Psoas muscle (tissue), 8 donors: ENCODE measurements around the gene ACOXL. TPM values are rescaled to one million over a fixed set of nuclear protein-coding genes. Genes with fewer than 3 reads are reported as not detected.

ENCODE experiments used
- ATAC-seq, 4 donors: fragments of 200-7000 bp; cut with Tn5 transposase; one replicate each; pipeline ENCODE4 v1.9.1; 2020; ENCODE audit warnings: moderate library complexity in 3 of 4, mild to moderate bottlenecking in 2 of 4
- DNase-seq, 2 donors: peaks; one replicate each; pipeline ENCODE4 v3.0.0-alpha.2; 2020
- H3K27ac ChIP-seq: fragments of 200-600 bp; one replicate; pipeline ENCODE4 v1.8.0; 2022
- H3K27me3 ChIP-seq, 3 donors: fragments of 200-600 bp in 1 of 3; one replicate each; pipeline versions ENCODE4 v1.6.1 to v1.8.0; 2013 to 2022; ENCODE audit warnings: low read length in 2 of 3, mild to moderate bottlenecking in 2 of 3, moderate library complexity in 1 of 3; ENCODE audit not compliant: insufficient read depth in 3 of 3
- H3K36me3 ChIP-seq, 2 donors: fragments of 200-600 bp in 1 of 2; one replicate each; pipeline versions ENCODE4 v1.6.1 to v1.8.0; 2013 to 2022; ENCODE audit warnings: low read depth in 1 of 2, mild to moderate bottlenecking in 1 of 2, moderate library complexity in 1 of 2; ENCODE audit not compliant: insufficient read depth in 1 of 2
- H3K4me1 ChIP-seq: fragments of 200-600 bp; one replicate; pipeline ENCODE4 v1.8.0; 2022
- H3K4me3 ChIP-seq: fragments of 200-600 bp; one replicate; pipeline ENCODE4 v1.8.0; 2022; ENCODE audit warnings: mild to moderate bottlenecking
- H3K9me3 ChIP-seq: fragments of 200-600 bp; one replicate; pipeline ENCODE4 v1.8.0; 2022
- WGBS, 3 donors: extraction: QIAGEN DNeasy Blood & Tissue Kit; methylation state at CpG; one replicate each; pipeline versions ENCODE4 v1.1.6 to v1.1.7; 2013; 5-methylcytosine and 5-hydroxymethylcytosine counted together
- intact Hi-C, 2 donors: fragments of 100-400 bp; cut with DNase I; formaldehyde crosslinking; loops; one replicate each; pipeline versions ENCODE4 v1.11.0 to v1.14.2; 2022
- polyA plus RNA-seq, 3 donors: library from polyadenylated mRNA; stranded (reverse); fragments of 200-250 nt; gene quantifications; one replicate each; pipeline ENCODE4 v1.2.3, GENCODE V29; 2013
- total RNA-seq, 4 donors: library from RNA; stranded (reverse); fragmentation: NEBNext Ultra II Directional in 2 of 4; extraction: Animal tissue kit (Norgen Biotek cat#: 25700) in 2 of 4; gene quantifications; one replicate each; pipeline versions ENCODE4 v1.2.1 to v1.2.4, GENCODE V29; 2021 to 2023
- TF ChIP-seq, protein P1 (sequence below): fragments of 200-600 bp; IDR thresholded peaks from one replicate; pipeline ENCODE4 v1.8.0; 2022; ENCODE audit warnings: antibody characterized with exemption
- donor health status: healthy with polysubstance abuse.
- donor health status: DM: no; HTN: no; CAD: no; lungs with moderate emphysema.
- donor health status: Bipolar disorder and iron deficiency.
- donor health status: healthy.
- donor health status: DM: yes; HTN: yes; CAD: no.
- donor health status: DM: no; HTN: no; CAD: no.
- donor health status: DM: no; HTN: no; CAD: no.
- donor health status: DM: yes; HTN: yes; CAD: no.

Gene ACOXL
- total and polyA plus RNA-seq, 7 donors: 0.01 TPM; not detected in 6

DNA sequence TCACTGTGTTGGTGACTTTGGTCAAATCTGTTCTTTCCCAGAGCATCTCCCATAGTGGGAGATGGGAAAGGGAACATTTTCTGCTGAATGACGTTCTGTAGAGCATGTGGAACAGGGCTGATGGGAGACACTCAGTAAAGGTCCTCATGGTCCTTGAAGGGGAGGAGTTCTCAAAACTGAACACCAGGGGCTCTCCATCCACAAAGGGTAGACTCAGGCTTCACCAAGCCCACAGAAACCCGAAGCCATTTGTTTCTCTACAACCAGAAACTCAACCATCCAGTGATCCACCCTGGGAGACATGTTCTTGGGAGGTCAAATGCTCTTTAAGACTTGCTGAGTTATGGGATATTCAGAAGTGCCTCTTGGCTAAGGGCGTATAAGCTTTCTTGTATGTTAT is 131.8 kb downstream of the ACOXL start:
- DNase-seq (no peak), ATAC-seq (no peak)
- Histone ChIP-seq H3K4me3 (no peak overlapping the region), H3K9me3 (no peaks in the 10 kb centered on the region), H3K4me1 (no peaks in the 10 kb centered on the region), H3K27ac (no peak overlapping the region), H3K36me3 (no peaks in the 10 kb centered on the region), H3K27me3 (peaks cover 0 to 17% (median 0%) of the 10 kb centered on the region in 3 donors)
- WGBS, 3 donors: 87 to 92% (median 91%) methylated on average over 3 of the region's 3 CpGs
- TF ChIP-seq, protein P1, sequence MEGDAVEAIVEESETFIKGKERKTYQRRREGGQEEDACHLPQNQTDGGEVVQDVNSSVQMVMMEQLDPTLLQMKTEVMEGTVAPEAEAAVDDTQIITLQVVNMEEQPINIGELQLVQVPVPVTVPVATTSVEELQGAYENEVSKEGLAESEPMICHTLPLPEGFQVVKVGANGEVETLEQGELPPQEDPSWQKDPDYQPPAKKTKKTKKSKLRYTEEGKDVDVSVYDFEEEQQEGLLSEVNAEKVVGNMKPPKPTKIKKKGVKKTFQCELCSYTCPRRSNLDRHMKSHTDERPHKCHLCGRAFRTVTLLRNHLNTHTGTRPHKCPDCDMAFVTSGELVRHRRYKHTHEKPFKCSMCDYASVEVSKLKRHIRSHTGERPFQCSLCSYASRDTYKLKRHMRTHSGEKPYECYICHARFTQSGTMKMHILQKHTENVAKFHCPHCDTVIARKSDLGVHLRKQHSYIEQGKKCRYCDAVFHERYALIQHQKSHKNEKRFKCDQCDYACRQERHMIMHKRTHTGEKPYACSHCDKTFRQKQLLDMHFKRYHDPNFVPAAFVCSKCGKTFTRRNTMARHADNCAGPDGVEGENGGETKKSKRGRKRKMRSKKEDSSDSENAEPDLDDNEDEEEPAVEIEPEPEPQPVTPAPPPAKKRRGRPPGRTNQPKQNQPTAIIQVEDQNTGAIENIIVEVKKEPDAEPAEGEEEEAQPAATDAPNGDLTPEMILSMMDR: no peak
- intact Hi-C loops: no loop called here

DNA sequence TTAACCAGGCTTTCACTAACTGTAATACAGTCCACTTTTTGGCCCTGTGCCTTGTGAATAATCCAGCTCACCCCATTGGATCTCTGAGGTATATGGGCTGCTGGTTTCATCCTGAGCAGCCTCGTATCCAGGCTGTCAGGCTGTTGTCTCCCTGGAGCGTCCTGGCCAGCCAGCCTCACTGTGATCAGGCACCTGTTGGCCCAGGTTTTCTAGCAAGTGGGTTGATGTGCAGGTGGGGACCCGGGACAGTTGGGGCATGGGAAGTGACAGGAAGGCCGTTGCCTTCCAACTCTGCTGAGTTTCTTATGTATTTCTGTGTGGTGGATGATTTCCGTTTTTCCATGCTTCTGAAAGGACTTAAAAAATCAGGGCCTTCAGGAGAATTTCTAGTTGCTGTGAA is 132.4 kb downstream of the ACOXL start:
- DNase-seq (no peak), ATAC-seq (no peak)
- Histone ChIP-seq H3K4me1 (no peaks in the 10 kb centered on the region), H3K9me3 (no peaks in the 10 kb centered on the region), H3K27ac (no peak overlapping the region), H3K36me3 (no peaks in the 10 kb centered on the region), H3K27me3 (peaks cover 0 to 11% (median 0%) of the 10 kb centered on the region in 3 donors), H3K4me3 (no peak overlapping the region)
- 83 to 88% (median 88%) methylated on average over 5 of the region's 5 CpGs for WGBS, 3 donors
- intact Hi-C loops: no loop called here
- TF ChIP-seq, protein P1: no peak

DNA sequence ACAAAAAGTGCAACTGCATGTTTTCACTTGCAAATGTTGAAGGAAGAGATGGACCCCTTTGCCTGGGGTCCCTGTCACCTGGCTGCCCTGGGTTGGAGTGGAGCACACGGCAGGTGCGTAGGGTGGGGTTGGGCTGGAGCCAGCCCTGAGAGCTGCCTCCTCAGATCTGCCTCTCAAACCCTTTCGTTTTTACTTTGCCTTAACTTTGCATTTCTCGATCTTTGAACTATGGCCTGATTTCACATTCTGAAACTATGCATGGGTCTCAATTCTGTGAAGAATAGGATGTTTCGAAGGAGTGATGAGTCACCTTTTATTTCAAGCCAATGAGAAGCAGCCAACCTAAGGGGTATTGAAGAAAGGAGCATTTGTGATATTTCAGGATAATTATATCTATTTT is 132.8 kb downstream of the ACOXL start:
- Histone ChIP-seq H3K27ac (no peak overlapping the region), H3K36me3 (no peaks in the 10 kb centered on the region), H3K4me1 (no peaks in the 10 kb centered on the region), H3K4me3 (no peak overlapping the region), H3K9me3 (no peaks in the 10 kb centered on the region), H3K27me3 (peaks cover 0 to 9% (median 0%) of the 10 kb centered on the region in 3 donors)
- DNase-seq (no peak), ATAC-seq (no peak)
- TF ChIP-seq, protein P1: no peak
- WGBS, 3 donors: 84 to 94% (median 89%) methylated on average over 5 of the region's 5 CpGs
- intact Hi-C loops: no loop called here

DNA sequence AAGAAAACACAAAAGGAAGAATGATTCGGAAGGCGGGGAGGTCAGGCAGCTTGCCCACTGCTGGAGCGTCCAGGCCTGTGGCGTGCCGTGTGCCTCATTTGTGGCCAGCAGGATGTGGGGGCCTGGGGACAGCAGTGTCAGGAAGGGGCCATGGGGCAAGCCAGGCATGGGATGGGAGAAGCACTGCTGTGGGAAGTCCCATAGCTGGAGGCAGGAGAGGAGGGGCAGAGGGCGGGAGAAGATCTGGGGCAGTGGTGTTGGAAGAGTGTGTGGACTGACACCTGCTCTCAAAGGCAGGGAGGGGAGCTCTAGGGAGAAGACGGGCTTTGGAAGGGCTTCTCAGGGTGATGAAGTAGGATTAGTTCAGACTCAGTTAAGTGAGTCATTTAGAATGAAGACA is 133.7 kb downstream of the ACOXL start:
- no peak overlapping the region for H3K27ac ChIP-seq
- ATAC-seq: no peak
- H3K27me3 ChIP-seq: peaks cover 0 to under 1% (median 0%) of the 10 kb centered on the region in 3 donors
- DNase-seq: no peak
- H3K4me1 ChIP-seq: no peaks in the 10 kb centered on the region
- H3K36me3 ChIP-seq: no peaks in the 10 kb centered on the region
- H3K9me3 ChIP-seq: no peaks in the 10 kb centered on the region
- intact Hi-C loops: no loop called here
- 53 to 63% (median 54%) methylated on average over 7 of the region's 7 CpGs for WGBS, 3 donors
- TF ChIP-seq, protein P1: no peak
- H3K4me3 ChIP-seq: no peak overlapping the region

DNA sequence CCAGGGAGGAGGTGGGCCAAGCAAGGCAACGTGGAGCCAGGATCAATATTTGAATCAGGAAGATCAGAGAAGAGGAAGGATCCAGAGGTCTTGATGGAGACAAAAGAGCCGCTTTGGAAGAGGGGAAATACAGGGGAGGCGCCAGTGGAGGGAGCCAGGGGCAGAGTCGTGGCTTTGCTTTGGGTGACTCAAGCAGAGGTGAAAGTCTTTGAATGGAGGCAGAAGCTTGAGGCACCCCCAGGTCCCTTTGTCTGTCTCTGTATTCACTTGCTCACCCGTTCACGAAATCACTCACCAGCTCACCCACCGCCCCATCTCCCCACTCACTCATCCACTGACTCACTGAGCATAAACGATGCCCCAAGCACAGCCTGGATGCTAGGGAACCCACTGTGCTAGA is 134.1 kb downstream of the ACOXL start:
- intact Hi-C loops: no loop called here
- ATAC-seq: no peak
- 82 to 86% (median 82%) methylated on average over 8 of the region's 8 CpGs for WGBS, 3 donors
- Histone ChIP-seq H3K27me3 (no peaks in the 10 kb centered on the region), H3K9me3 (no peaks in the 10 kb centered on the region), H3K36me3 (no peaks in the 10 kb centered on the region), H3K27ac (no peak overlapping the region), H3K4me3 (no peak overlapping the region), H3K4me1 (no peaks in the 10 kb centered on the region)
- TF ChIP-seq, protein P1: no peak
- DNase-seq: no peak
